Epithelial cell of proximal tubule (primary cell): ENCODE measurements around the gene EXPH5. TPM values are rescaled to one million over a fixed set of nuclear protein-coding genes. Genes with fewer than 3 reads are reported as not detected.

Source experiments
- DNase-seq: peaks from one replicate; pipeline ENCODE4 v3.0.0-alpha.2; 2011; ENCODE audit warnings: low read depth
- H3K4me3 ChIP-seq: 2 replicates; pipeline ENCODE4 v1.5.1; 2011; ENCODE audit warnings: low read depth, mild to moderate bottlenecking, low read length
- CTCF ChIP-seq: conservative IDR thresholded peaks from 2 replicates; pipeline ENCODE4 v1.5.1; 2012; ENCODE audit warnings: low read depth, mild to moderate bottlenecking, low read length
- total RNA-seq: library from RNA; depleted of rRNA; stranded (reverse); fragments of >200 nt; gene quantifications from 2 replicates; pipeline ENCODE4 v1.2.3, GENCODE V29; 2015

EXPH5 gene
- total RNA-seq, 1 donor from 2014 or later = 7.8 TPM

DNA sequence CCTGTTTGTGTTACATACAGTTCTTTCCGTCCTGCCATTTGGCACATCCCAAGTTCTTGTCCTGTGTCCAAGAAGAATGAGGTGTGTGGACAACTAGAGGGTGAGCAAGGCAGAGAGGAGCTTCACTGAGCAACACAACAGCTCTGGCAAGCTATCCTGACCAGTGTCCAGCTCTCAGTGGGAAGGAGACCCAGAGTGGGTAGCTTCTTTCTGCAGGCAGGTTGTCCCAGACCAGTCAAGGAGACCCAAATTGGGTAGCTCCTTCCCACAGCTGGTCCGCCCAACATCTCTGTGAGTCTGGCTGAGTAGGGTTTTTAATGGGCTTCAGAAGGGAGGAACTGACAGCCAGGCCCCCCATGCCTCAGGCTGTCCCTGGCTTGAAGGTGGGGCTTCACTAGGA lies 35.2 kb upstream of the EXPH5 start:
- no peak for TF ChIP-seq CTCF
- H3K4me3 ChIP-seq = no peak overlapping the region
- no peak for DNase-seq

GRCh38 chr11:108628326-108628725 lies 34.8 kb upstream of the EXPH5 start:
- no peak overlapping the region for H3K4me3 ChIP-seq
- TF ChIP-seq CTCF = no peak
- no peak for DNase-seq

DNA sequence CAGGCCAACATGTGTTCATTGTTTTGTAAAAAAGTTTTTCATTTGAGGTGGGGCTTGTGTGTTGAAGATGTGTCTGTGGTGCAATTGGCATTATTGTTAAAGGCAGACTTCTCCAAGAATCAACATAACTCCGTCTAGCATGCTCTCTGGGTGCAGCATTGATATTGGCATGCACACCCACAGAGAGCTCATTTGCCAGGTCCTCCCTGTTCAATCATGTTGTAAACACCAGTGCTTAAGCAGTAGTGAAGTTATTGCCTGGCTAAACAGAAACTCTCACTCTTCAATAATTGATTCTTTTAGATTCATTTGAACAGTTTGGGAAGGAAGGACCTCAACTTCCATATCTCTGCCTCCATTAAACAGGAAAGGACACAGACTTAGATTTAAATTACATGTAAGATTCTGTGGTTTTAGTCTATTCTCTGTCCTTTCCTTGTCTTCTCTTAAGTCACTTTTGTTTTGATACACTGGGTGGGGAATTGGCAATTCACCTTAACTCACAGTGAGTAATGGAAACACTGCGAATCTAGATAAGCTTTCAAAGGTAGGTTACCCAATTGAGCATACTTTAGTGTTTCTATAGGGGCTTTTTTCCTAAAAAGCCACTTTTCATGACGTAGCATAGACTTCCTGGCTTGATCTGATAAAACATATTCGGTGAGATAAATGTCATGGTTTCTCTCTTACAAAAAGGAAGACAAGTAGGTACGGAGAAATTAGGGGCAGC lies 30.8 kb upstream of the EXPH5 start:
- no peak for TF ChIP-seq CTCF
- no peak overlapping the region for H3K4me3 ChIP-seq
- no peak for DNase-seq

DNA sequence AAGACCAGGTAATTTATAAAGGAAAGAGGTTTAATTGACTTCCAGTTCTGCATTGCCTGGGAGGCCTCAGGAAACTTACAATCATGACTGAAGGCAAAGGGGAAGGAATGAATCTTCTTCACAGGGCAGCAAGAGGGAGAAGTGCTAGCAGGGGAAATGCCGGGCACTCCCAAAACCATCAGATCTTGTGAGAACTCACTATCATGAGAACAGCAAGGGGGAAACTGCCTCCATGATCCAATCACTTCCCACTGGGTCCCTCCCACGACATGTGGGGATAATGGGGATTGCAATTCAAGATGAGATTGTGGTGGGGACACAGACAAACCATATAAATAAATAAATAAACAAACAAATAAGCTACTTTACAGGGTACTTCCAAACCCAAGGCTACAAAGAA lies 28.8 kb upstream of the EXPH5 start:
- H3K4me3 ChIP-seq = no peak overlapping the region
- DNase-seq = no peak
- TF ChIP-seq CTCF = no peak

DNA sequence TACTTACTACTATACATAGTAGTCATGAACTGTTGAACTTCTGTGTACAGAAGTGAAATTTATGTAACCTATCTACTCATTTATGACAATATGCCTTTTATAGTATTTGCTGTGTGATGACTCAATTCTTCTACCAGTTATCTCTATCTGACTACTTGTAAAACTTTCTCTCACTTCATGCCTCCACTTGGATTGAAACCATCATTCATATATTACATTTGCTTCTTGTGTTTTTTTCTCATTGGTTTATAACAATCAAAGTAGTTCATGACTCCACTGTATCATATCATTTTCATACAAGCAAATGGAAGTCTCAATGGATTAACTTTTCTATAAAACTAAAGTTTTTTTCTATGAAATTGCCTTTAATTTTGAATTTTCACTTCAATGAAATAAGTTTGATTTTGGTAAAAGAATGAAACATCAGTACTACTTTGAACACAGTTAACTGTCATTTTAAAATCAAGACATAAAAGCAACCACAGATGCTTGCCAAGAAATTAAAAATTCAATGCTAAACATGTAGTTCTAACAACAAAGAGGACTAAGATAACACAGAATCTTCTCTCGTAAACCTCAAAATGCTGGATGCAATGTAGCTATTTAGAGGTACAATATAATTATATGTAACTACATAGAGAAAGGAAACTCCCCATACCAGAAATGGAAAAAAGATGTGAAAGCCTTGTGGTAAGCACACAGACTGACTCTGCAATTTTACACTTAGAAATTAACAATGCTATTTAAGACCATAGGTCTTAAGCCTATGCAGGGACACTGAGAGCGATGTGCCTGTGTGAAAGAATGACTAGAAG lies 27.6 kb upstream of the EXPH5 start:
- no peak overlapping the region for H3K4me3 ChIP-seq
- no peak for TF ChIP-seq CTCF
- no peak for DNase-seq

- no peak overlapping the region for H3K4me3 ChIP-seq
- TF ChIP-seq CTCF = no peak
- no peak for DNase-seq
Measured at GRCh38 chr11:108618529-108618928, 25.0 kb upstream of the EXPH5 start.
